PC-3 (cell line): ENCODE results near the gene AGO4. TPM values are rescaled to one million over a fixed set of nuclear protein-coding genes. Genes with fewer than 3 reads are reported as not detected.
"Not testable (repeated sequence)": the region's sequence is repeated elsewhere in the genome, so short reads cannot be mapped to it uniquely, and the experiment has no call there.

Experiments used
- ATAC-seq: fragments of 200-7000 bp; cut with Tn5 transposase; 2 replicates; pipeline ENCODE4 v1.9.1; 2020; ENCODE audit warnings: mild to moderate bottlenecking, moderate library complexity
- BruUV-seq: library from RNA; stranded (reverse); fragments of 400-500 nt; replicated peaks from 2 replicates; lab custom pipeline; 2021; lab: Mats Ljungman, UMichigan
- CTCF ChIA-PET: fragments of 300-600 bp; sonication (Branson Sonifier 250); formaldehyde crosslinking; loops from one replicate; lab custom pipeline; 2022; ENCODE audit warnings: antibody characterized with exemption; lab: Charles Lee
- POLR2A ChIA-PET: fragments of 300-600 bp; sonication (Branson Sonifier 250); formaldehyde crosslinking; loops from one replicate; lab custom pipeline; 2022; ENCODE audit warnings: antibody characterized with exemption; ENCODE audit not compliant: unreplicated experiment; lab: Charles Lee
- DNase-seq: peaks from one replicate; pipeline ENCODE4 v3.0.0-alpha.2; 2015
- H2AFZ ChIP-seq: fragments of 300-600 bp; sonication (generic); 2 replicates; pipeline ENCODE4 v1.6.0; 2016; ENCODE audit warnings: antibody characterized with exemption, low read length
- H3F3A ChIP-seq: fragments of 300-600 bp; sonication (generic); one replicate; pipeline ENCODE4 v1.6.0; 2017; ENCODE audit warnings: antibody characterized with exemption, low read length, control low read depth, mild to moderate bottlenecking; ENCODE audit not compliant: unreplicated experiment
- H3K27ac ChIP-seq: fragments of 300-600 bp; sonication (generic); 2 replicates; pipeline ENCODE4 v1.5.1; 2016; ENCODE audit warnings: mild to moderate bottlenecking, low read length
- H3K27me3 ChIP-seq: fragments of 300-600 bp; sonication (generic); 2 replicates; pipeline ENCODE4 v1.6.1; 2016; ENCODE audit warnings: low read length, mixed read lengths
- H3K36me3 ChIP-seq: fragments of 300-600 bp; sonication (generic); 2 replicates; pipeline ENCODE4 v1.6.1; 2016; ENCODE audit warnings: low read depth, mixed run types, low read length, mixed read lengths
- H3K4me1 ChIP-seq: fragments of 300-600 bp; sonication (generic); 2 replicates; pipeline ENCODE4 v1.5.1; 2016; ENCODE audit warnings: low read length; ENCODE audit not compliant: insufficient read depth
- H3K4me2 ChIP-seq: fragments of 300-600 bp; sonication (generic); 2 replicates; pipeline ENCODE4 v1.6.0; 2016; ENCODE audit warnings: low read length
- H3K4me3 ChIP-seq: fragments of 300-600 bp; sonication (generic); 2 replicates; pipeline ENCODE4 v1.5.1; 2016; ENCODE audit warnings: mild to moderate bottlenecking, low read length, mixed read lengths
- H3K79me2 ChIP-seq: fragments of 300-600 bp; sonication (generic); 2 replicates; pipeline ENCODE4 v1.6.1; 2017; ENCODE audit warnings: low read length, mixed read lengths
- H3K9ac ChIP-seq: fragments of 300-600 bp; sonication (generic); 2 replicates; pipeline ENCODE4 v1.6.0; 2016; ENCODE audit warnings: mild to moderate bottlenecking, low read length
- H3K9me2 ChIP-seq: fragments of 300-600 bp; sonication (generic); replicated peaks from 2 replicates; pipeline ENCODE4 v1.6.1; 2016; ENCODE audit warnings: mixed run types, low read length, mixed read lengths
- H3K9me3 ChIP-seq: fragments of 300-600 bp; sonication (generic); 2 replicates; pipeline ENCODE4 v1.6.1; 2016; ENCODE audit warnings: low read length, mixed read lengths
- H4K20me1 ChIP-seq: fragments of 300-600 bp; sonication (generic); 2 replicates; pipeline ENCODE4 v1.6.1; 2016; ENCODE audit warnings: low read length, mixed read lengths
- CTCF ChIP-seq: fragments of 300-600 bp; sonication (generic); conservative IDR thresholded peaks from 2 replicates; pipeline ENCODE4 v1.5.1; 2017; ENCODE audit warnings: antibody characterized with exemption, low read depth, mild to moderate bottlenecking, low read length
- EZH2 ChIP-seq: fragments of 300-600 bp; sonication (generic); IDR thresholded peaks from one replicate; pipeline ENCODE4 v1.6.1; 2017; ENCODE audit warnings: antibody characterized with exemption, mild to moderate bottlenecking, low read length; ENCODE audit not compliant: unreplicated experiment
- EZH2phosphoT487 ChIP-seq: fragments of 300-600 bp; sonication (generic); IDR thresholded peaks from 2 replicates; pipeline ENCODE4 v1.6.1; 2018; ENCODE audit warnings: mild to moderate bottlenecking, antibody characterized with exemption, low read length, borderline replicate concordance
- intact Hi-C: fragments of 100-400 bp; cut with micrococcal nuclease; formaldehyde crosslinking; loops from 2 replicates; pipeline ENCODE4 v1.9.0; 2023
- total RNA-seq: library from RNA; depleted of rRNA; stranded (reverse); fragments of >200 nt; gene quantifications from 2 replicates; pipeline ENCODE4 v1.2.3, GENCODE V29; 2014

The AGO4 gene
- total RNA-seq, 1 experiment from 2014 or later = 5.9 TPM

GRCh38 chr1:35870651-35871309, 63.0 kb downstream of the AGO4 start:
- Histone ChIP-seq H3F3A (no peaks in the 10 kb centered on the region), H3K36me3 (no peaks in the 10 kb centered on the region), H3K27me3 (no peaks in the 10 kb centered on the region), H3K9me2 (no peaks in the 10 kb centered on the region), H3K4me2 (peak overlapping the region; percentile 44; the same call in 1 of the 2 replicates), H3K9ac (no peak overlapping the region), H2AFZ (no peak overlapping the region), H4K20me1 (no peaks in the 10 kb centered on the region), H3K4me1 (peaks cover 8% of the 10 kb centered on the region), H3K27ac (no peak overlapping the region), H3K4me3 (no peak overlapping the region), H3K9me3 (no peaks in the 10 kb centered on the region), H3K79me2 (no peaks in the 10 kb centered on the region)
- BruUV-seq = no TSS peak
- ATAC-seq (peak; percentile 90), DNase-seq (peak; percentile 28)
- TF ChIP-seq EZH2 (no peak), CTCF (no peak), EZH2phosphoT487 (no peak)
- CTCF ChIA-PET = no interaction called here
- POLR2A ChIA-PET = no interaction called here
- intact Hi-C loops = no loop called here

- H2AFZ ChIP-seq = no peak overlapping the region
- no peaks in the 10 kb centered on the region for H3K9me2 ChIP-seq
- DNase-seq (no peak), ATAC-seq (no peak)
- H3K27me3 ChIP-seq = no peaks in the 10 kb centered on the region
- no peak overlapping the region for H3K4me2 ChIP-seq
- no TSS peak for BruUV-seq
- H3K4me1 ChIP-seq = peaks cover 8% of the 10 kb centered on the region
- no peaks in the 10 kb centered on the region for H4K20me1 ChIP-seq
- TF ChIP-seq EZH2phosphoT487 (no peak), CTCF (no peak), EZH2 (no peak)
- H3K79me2 ChIP-seq = no peaks in the 10 kb centered on the region
- no peak overlapping the region for H3K9ac ChIP-seq
- no peak overlapping the region for H3K4me3 ChIP-seq
- no peak overlapping the region for H3K27ac ChIP-seq
- no peaks in the 10 kb centered on the region for H3K9me3 ChIP-seq
- ChIA-PET POLR2A (no interaction called here), CTCF (interaction anchor here (0.6 kb wide), 1 partner anchor 10 kb away, joined by 3 read pairs; the partner anchor contains the start of gene AGO1)
- no peaks in the 10 kb centered on the region for H3K36me3 ChIP-seq
- no peaks in the 10 kb centered on the region for H3F3A ChIP-seq
- intact Hi-C loops = no loop called here
These were observed 65.5 kb downstream of the AGO4 start for GRCh38 chr1:35873243-35873750.

- H3K9me2 ChIP-seq, H4K20me1 ChIP-seq, H2AFZ ChIP-seq, H3K9me3 ChIP-seq, H3K9ac ChIP-seq, H3K36me3 ChIP-seq, CTCF ChIA-PET, H3F3A ChIP-seq, H3K79me2 ChIP-seq, intact Hi-C loops, ATAC-seq, H3K27me3 ChIP-seq, H3K4me2 ChIP-seq, POLR2A ChIA-PET, H3K4me1 ChIP-seq, H3K4me3 ChIP-seq, BruUV-seq, H3K27ac ChIP-seq, DNase-seq: not testable (repeated sequence)
These were observed 66.3 kb downstream of the AGO4 start for GRCh38 chr1:35874115-35874514.
